Measurements from ENCODE around the gene PTPN14. TPM values are rescaled to one million over a fixed set of nuclear protein-coding genes. Genes with fewer than 3 reads are reported as not detected.

The PTPN14 gene
- total RNA-seq, 1 experiment from 2014 or later = 88.4 TPM

- ChIA-PET CTCF (no interaction called here), POLR2A (no interaction called here)
- H3K9me3 Mint-ChIP-seq = no peaks in the 10 kb centered on the region
- H3K4me3 Mint-ChIP-seq = no peak overlapping the region
- H3K4me1 Mint-ChIP-seq = peaks cover 62% of the 10 kb centered on the region
- ATAC-seq (no peak), DNase-seq (ENCODE audit: low spot score) (no peak)
- no peak for TF ChIP-seq FOXK1 (CRISPR knock-in tag; IDR thresholded peaks at IDR 0.05)
- no peak for TF ChIP-seq ZNF425 (CRISPR knock-in tag; conservative IDR thresholded peaks at IDR 0.05)
- no peak for TF ChIP-seq GTF2I (CRISPR knock-in tag; conservative IDR thresholded peaks at IDR 0.05)
- TF ChIP-seq SMAD4 (CRISPR knock-in tag; IDR thresholded peaks at IDR 0.05) = no peak
- TF ChIP-seq EMX1 (CRISPR knock-in tag; IDR thresholded peaks at IDR 0.05) = no peak
- H3K27me3 Mint-ChIP-seq (ENCODE audit: low read depth) = no peaks in the 10 kb centered on the region
- 0 out of 2 replicates have a peak overlapping the region, but pooled peaks have one; percentile 37 for H3K27ac Mint-ChIP-seq
- 0 out of 2 replicates have a peak, but pooled peaks cover 3% of the 10 kb centered on the region for H3K36me3 Mint-ChIP-seq
These were observed 126.3 kb downstream of the PTPN14 start for GRCh38 chr1:214425101-214425500.

- H3K9me3 Mint-ChIP-seq = no peaks in the 10 kb centered on the region
- no peaks in the 10 kb centered on the region for H3K27me3 Mint-ChIP-seq (ENCODE audit: low read depth)
- DNase-seq (ENCODE audit: low spot score) (no peak), ATAC-seq (peak; percentile 33)
- POLR2A ChIA-PET = interaction anchor here (0.6 kb wide), 1 partner anchor 25 kb away, joined by 3 read pairs; no protein-coding TSS in a partner anchor
- no peak overlapping the region for H3K4me3 Mint-ChIP-seq
- CTCF ChIA-PET = interaction anchor here (1.1 to 1.2 kb wide), 2 partner anchors 30 to 90 kb away, joined by 3 to 4 read pairs; no protein-coding TSS in a partner anchor
- H3K4me1 Mint-ChIP-seq = peaks cover 68% of the 10 kb centered on the region
- H3K27ac Mint-ChIP-seq = peak overlapping the region; percentile 81
- 0 out of 2 replicates have a peak, but pooled peaks cover 3% of the 10 kb centered on the region for H3K36me3 Mint-ChIP-seq
- TF ChIP-seq ELF4 (CRISPR knock-in tag; IDR thresholded peaks at IDR 0.05; ENCODE audit: low read depth) = no peak
- TF ChIP-seq TEAD4 (CRISPR knock-in tag; IDR thresholded peaks at IDR 0.05) = no peak
- no peak for TF ChIP-seq ATF6 (CRISPR knock-in tag; IDR thresholded peaks at IDR 0.05)
These were observed 128.4 kb downstream of the PTPN14 start for GRCh38 chr1:214423045-214423444.

- Mint-ChIP-seq H3K27ac (peak overlapping the region; percentile 42; the same call in 1 of the 2 replicates), H3K36me3 (0 out of 2 replicates have a peak, but pooled peaks cover 3% of the 10 kb centered on the region), H3K27me3 (ENCODE audit: low read depth) (no peaks in the 10 kb centered on the region), H3K9me3 (no peaks in the 10 kb centered on the region), H3K4me3 (no peak overlapping the region), H3K4me1 (peaks cover 65% of the 10 kb centered on the region)
- no peak for DNase-seq (ENCODE audit: low spot score)
- no peak for ATAC-seq
- POLR2A ChIA-PET = no interaction called here
- CTCF ChIA-PET = interaction anchor here (1.2 kb wide), 1 partner anchor 31 kb away, joined by 3 read pairs; no protein-coding TSS in a partner anchor
- TF ChIP-seq STAT6 (CRISPR knock-in tag; conservative IDR thresholded peaks at IDR 0.05; ENCODE audit: low read depth) = no peak
- TF ChIP-seq RORB (CRISPR knock-in tag; IDR thresholded peaks at IDR 0.05) = no peak
- no peak for TF ChIP-seq NR1H2 (CRISPR knock-in tag; IDR thresholded peaks at IDR 0.05)
- TF ChIP-seq ATF1 (CRISPR knock-in tag; IDR thresholded peaks at IDR 0.05) = no peak
- no peak for TF ChIP-seq SOX15 (CRISPR knock-in tag; IDR thresholded peaks at IDR 0.05)
- TF ChIP-seq OVOL2 (CRISPR knock-in tag; IDR thresholded peaks at IDR 0.05; ENCODE audit: borderline replicate concordance) = no peak
- no peak for TF ChIP-seq ZNF532 (CRISPR knock-in tag; IDR thresholded peaks at IDR 0.05; ENCODE audit: borderline replicate concordance)
- no peak for TF ChIP-seq SMAD4 (CRISPR knock-in tag; IDR thresholded peaks at IDR 0.05)
- no peak for TF ChIP-seq SP1 (CRISPR knock-in tag; conservative IDR thresholded peaks at IDR 0.05)
- no peak for TF ChIP-seq USF2 (CRISPR knock-in tag; IDR thresholded peaks at IDR 0.05)
- no peak for TF ChIP-seq TEAD1 (CRISPR knock-in tag; IDR thresholded peaks at IDR 0.05)
- no peak for TF ChIP-seq SMAD3 (CRISPR knock-in tag; IDR thresholded peaks at IDR 0.05; ENCODE audit: borderline replicate concordance)
- TF ChIP-seq ZNF416 (CRISPR knock-in tag; IDR thresholded peaks at IDR 0.05) = no peak
- TF ChIP-seq FOXK1 (CRISPR knock-in tag; IDR thresholded peaks at IDR 0.05) = no peak
- no peak for TF ChIP-seq ZNF263 (CRISPR knock-in tag; IDR thresholded peaks at IDR 0.05; ENCODE audit: low read depth)
These were observed 129.2 kb downstream of the PTPN14 start for GRCh38 chr1:214422137-214422671.
